Stimulated activated CD4-positive, alpha-beta T cell treated with anti-CD3 and anti-CD28 coated beads, Interleukin-1b, Interleukin-23, amount 100 ng/mL, for 24 hours (primary cell): ENCODE measurements around the gene ATXN1.
"Not testable (repeated sequence)": the region's sequence is repeated elsewhere in the genome, so short reads cannot be mapped to it uniquely, and the experiment has no call there.

ENCODE experiments used
- DNase-seq, 4 experiments: peaks; one replicate each; pipeline ENCODE4 v3.0.0-alpha.2; 2020; ENCODE audit warnings: low read depth in 4 of 4, low spot score in 1 of 4

ATXN1 gene

DNA sequence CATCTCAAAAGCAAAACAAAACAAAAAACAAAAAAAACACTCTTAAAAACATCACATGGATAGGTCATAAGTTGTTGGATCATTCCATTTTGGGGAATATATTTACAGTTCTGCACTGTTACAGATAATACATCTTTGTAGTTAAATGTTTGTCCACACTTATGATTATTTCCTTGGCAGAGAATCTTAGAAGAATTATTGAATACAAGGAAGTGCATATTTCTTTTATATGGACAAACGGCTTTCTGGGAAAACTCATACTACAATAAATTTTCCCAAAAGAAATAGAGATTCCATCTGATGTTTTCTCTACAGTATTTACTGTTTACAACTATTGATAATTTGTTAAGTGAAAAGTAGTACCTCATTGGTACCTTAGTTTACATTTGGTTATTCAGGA is 489.1 kb downstream of the ATXN1 start:
- no peak for DNase-seq

- DNase-seq = no peak
Measured at GRCh38 chr6:16271428-16271827, 489.8 kb downstream of the ATXN1 start.

GRCh38 chr6:16270178-16270794 is 491.0 kb downstream of the ATXN1 start:
- DNase-seq = no peak

DNA sequence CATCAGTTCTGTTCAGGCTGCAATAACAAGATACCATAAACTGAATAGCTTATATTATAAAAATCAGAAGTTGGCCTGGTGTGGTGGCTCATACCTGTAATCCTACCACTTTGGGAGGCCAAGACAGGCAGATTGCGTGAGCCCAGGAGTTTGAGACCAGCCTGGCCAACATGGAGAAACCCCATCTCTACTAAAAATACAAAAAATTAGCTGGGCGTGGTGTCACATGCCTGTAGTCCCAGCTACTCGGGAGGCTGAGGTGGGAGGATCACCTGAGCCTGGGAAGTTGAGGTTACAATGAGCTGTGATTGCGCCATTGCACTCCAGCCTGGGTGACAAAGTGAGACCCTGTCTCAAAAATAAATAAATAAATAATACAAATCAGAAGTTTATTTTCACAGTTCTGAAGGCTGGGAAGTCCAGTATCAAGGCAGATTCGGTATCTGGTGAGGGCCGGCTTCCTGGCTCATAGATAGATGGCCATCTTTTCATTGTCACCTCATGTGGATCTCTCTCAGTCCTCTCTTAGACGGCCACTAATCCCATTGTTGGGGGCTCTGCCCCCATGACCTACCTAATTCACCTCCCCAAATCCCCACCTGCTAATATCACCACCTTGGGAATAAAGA is 491.7 kb downstream of the ATXN1 start:
- not testable (repeated sequence) for DNase-seq

GRCh38 chr6:16267428-16268263 is 493.6 kb downstream of the ATXN1 start:
- DNase-seq = no peak

DNA sequence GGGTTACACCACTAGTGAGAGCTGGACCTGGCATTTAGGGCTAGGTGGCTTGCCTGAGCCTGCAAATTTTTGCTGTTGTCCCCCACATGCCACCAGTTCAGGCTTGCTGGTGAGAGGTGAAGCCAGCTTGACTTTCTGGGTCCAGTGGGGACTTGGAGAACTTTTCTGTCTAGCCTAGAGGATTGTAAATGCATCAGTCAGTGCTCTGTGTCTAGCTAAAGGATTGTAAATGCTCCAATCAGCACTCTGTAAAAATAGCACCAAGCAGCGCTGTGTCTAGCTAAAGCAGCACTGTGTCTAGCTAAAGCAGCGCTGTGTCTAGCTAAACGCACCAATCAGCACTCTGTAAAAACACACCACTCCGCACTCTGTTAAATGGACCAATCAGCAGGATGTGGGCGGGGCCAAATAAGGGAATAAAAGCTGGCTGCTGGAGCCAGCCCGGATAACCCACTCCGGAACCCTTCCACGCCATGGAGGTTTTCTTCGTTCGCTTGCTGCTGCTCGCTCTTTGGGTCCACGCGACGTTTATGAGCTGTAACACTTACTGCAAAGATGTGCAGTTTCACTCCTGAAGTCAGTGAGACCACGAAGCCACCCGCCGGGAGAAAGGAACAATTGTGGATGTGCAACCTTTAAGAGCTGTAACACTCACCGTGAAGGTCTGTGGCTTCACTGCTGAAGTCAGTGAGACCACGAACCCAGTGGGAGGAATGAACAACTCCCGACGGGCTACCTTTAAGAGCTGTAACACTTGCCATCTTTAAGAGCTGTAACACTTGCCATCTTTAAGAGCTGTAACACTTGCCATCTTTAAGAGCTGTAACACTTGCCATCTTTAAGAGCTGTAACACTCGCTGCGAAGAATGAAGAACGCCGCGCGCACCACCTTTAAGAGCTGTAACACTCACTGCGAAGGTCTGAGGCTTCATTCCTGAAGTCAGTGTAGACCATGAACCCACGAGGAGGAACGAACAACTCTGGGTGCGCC is 495.6 kb downstream of the ATXN1 start:
- no peak for DNase-seq

GRCh38 chr6:16264785-16265184 is 496.5 kb downstream of the ATXN1 start:
- DNase-seq = no peak

DNA sequence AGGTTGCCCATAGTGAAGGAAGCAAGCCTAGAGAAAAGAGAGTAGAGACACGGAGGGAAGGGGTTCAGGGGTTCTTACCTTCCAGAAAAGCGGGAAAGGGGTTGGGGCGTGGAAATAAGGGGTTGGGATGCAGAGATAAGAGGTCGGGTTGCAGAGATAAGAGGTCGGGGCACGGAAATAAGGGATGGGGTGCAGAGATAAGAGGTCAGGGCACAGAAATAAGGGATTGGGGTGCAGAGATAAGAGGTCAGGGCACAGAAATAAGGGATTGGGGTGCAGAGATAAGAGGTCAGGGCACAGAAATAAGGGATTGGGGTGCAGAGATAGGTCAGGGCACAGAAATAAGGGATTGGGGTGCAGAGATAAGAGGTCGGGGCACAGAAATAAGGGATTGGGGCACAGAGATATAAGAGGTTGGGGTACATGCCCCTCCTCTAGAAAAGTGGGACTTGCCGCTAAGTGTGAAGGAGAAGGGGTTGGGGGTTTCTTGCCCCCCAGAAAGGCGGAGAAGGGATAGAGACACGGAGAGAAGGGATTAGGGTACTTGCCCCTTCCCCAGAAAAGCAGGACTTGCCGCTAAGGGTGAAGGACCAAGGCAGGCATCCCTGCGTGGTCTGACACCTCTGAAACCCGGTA is 497.7 kb downstream of the ATXN1 start:
- not testable (repeated sequence) for DNase-seq

DNA sequence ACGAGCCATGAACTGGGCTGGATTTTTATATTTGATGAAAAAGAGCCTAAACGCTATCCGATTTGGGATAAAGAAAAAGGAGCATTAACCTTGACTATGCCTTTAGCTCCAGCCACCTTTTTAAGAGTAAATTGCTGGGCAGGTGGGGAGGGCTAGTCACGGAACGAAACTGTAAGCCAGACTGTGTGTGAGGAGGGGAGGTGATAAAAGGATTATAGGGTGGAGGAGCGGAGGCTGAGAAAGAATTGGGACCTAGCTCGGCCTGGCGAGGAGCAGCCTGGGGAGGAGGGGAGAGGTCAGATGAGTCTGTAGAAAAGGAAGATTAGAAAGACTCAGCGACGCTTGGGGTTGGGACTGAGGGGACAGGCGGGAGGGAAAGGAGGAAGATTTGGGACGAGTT is 498.5 kb downstream of the ATXN1 start:
- not testable (repeated sequence) for DNase-seq

GRCh38 chr6:16260602-16261001 is 500.7 kb downstream of the ATXN1 start:
- DNase-seq = not testable (repeated sequence)

- not testable (repeated sequence) for DNase-seq
Measured at GRCh38 chr6:16259604-16260003, 501.7 kb downstream of the ATXN1 start.

DNA sequence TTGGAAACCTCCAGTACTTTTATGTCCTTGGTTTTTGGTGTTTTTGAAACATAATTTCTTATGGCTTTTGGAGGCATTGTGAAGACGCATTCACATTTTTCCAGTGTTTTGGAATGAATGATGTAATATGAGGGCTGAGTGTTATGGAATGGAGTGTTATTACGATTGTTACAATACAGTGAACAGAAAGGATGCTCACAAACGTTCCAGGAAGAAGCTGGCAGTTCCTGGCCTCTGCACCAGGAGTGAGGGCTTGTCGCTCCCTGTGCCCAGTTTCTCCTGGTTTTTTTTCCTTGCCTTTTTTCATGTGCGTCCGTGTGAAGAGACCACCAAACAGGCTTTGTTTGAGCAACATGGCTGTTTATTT is 502.6 kb downstream of the ATXN1 start:
- DNase-seq = no peak

DNA sequence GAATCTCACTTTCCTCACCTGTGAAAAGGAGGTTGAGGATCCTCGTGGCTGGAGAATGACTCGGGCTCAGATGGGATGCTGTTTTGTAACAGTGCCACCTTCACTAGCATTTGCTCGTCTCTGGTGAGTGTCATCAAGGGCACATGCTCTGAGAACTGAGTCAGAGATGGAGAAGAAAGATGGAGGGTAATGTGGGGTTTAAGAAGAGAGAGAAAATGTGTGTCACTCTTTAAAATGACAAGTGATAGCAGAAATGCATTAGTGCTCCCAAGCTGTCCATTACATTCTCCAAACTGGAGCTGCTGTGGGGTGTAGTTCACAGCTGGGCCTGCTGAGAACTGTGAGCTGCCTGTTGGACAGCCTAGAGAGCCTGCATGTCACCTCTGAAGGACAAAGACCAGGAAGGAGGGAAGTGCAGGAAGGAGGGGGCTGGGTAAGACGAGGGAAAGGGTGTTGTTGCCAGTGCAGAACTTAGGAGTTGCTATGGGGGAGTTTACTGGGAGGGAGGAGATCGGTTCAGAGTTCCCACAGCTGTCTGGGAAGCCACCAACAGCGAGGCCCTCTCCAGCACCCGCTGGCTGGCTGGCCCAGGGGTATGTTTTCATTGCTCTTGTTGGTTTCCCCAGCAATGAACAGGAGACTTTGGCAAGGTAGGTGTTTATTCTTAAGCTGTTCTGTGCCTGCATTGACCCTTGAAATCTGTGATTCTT is 503.1 kb downstream of the ATXN1 start:
- DNase-seq = no peak

- DNase-seq = no peak
Measured at GRCh38 chr6:16256781-16257180, 504.5 kb downstream of the ATXN1 start.

GRCh38 chr6:16254535-16254934 is 506.7 kb downstream of the ATXN1 start:
- no peak for DNase-seq

GRCh38 chr6:16253399-16254144 is 507.7 kb downstream of the ATXN1 start:
- DNase-seq = no peak

GRCh38 chr6:16252686-16253299 is 508.5 kb downstream of the ATXN1 start:
- no peak for DNase-seq

DNA sequence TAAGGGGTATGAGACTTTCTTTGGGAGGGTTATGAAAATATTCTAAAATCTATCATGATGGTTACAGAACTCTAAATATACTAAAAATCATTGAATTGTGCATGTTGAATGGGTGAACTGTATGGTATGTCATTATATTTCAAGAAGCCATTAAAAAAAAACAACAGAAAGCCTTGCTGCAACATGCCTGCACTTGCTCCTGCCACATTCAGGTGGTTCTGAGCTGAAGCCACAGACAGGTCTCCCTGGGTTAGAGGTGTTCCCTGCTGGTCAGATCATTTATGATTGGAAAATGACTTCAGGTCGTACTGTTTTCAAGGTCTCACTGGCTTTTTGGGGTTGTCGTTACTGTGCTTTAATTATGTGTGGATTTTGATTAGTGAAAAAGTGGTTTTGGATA is 509.6 kb downstream of the ATXN1 start:
- no peak for DNase-seq

DNA sequence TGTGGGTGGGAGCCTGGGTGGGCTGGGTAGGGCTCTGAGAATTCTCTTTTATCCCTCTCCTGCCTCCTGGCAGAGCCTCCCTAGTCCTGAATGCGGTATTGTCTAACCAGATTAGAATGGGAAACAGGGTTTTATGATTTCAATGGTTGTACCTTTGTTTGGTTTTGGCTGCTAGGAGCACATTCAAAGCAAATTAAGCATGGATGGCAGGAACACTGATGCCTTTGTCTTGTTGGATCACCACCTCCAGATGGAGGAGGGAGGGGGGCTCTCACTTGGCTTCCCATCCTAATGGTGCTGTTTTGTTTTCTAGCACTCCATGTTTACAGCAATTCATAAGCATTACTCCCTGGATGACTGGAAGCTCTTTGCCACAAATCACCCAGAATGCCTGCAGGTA is 511.3 kb downstream of the ATXN1 start:
- no peak for DNase-seq
